GM12878 (cell line): ENCODE results near the gene CHMP1B. TPM values are rescaled to one million over a fixed set of nuclear protein-coding genes. Genes with fewer than 3 reads are reported as not detected.

Experiments
- ATAC-seq: fragments of 200-7000 bp; cut with Tn5 transposase; 3 replicates; pipeline ENCODE4 v1.9.1; 2020; ENCODE audit warnings: mild to moderate bottlenecking, moderate library complexity
- BruUV-seq: library from RNA; stranded (reverse); fragments of 400-500 nt; replicated peaks from 2 replicates; lab custom pipeline; 2021; lab: Mats Ljungman, UMichigan
- CTCF ChIA-PET: fragments of 300-600 bp; sonication (Branson Sonifier 250); formaldehyde crosslinking; extraction: SDS; loops from one replicate; lab custom pipeline; 2021; ENCODE audit warnings: inconsistent platforms; lab: Yijun Ruan, JAX
- POLR2A ChIA-PET: fragments of 350-600 bp; formaldehyde crosslinking; extraction: SDS; loops from one replicate; lab custom pipeline; 2021; ENCODE audit warnings: inconsistent platforms; lab: Charles Lee
- RAD21 ChIA-PET: fragments of 300-600 bp; sonication (Branson Sonifier 250); formaldehyde crosslinking; loops from one replicate; lab custom pipeline; 2023; ENCODE audit warnings: antibody characterized with exemption; ENCODE audit not compliant: unreplicated experiment; lab: Charles Lee
- SMC1A ChIA-PET: fragments of 300-600 bp; sonication (Branson Sonifier 250); formaldehyde crosslinking; loops from one replicate; lab custom pipeline; 2023; ENCODE audit not compliant: unreplicated experiment, uncharacterized antibody; lab: Charles Lee
- DNase-seq: peaks from one replicate; pipeline ENCODE4 v3.0.0-alpha.2; 2011; ENCODE audit warnings: low read depth, low spot score
- FAIRE-seq: peaks from 3 replicates; lab custom pipeline; 2011; peaks lifted over from hg19 to GRCh38; lab: Jason Lieb, UNC
- H2AFZ ChIP-seq: 2 replicates; pipeline ENCODE4 v1.6.0; 2011; ENCODE audit warnings: low read depth, low read length, control low read depth; ENCODE audit not compliant: control insufficient read depth
- H3K27ac ChIP-seq: 2 replicates; pipeline ENCODE4 v1.5.1; 2011; ENCODE audit warnings: control low read depth; ENCODE audit not compliant: control insufficient read depth, insufficient read depth
- H3K27me3 ChIP-seq, 2 experiments: replicated peaks in 1 of 2; 2 replicates each; pipeline versions ENCODE4 v1.6.0 to v1.6.1; 2011; ENCODE audit warnings: low read length in 1 of 2; ENCODE audit not compliant: control insufficient read depth in 2 of 2, insufficient read depth in 2 of 2
- H3K36me3 ChIP-seq, 2 experiments: 2 replicates each; pipeline ENCODE4 v1.5.1; 2011; ENCODE audit warnings: low read length in 1 of 2; ENCODE audit not compliant: control insufficient read depth in 2 of 2, insufficient read depth in 2 of 2
- H3K4me1 ChIP-seq: 2 replicates; pipeline ENCODE4 v1.6.1; 2011; ENCODE audit warnings: mild to moderate bottlenecking, low read length, moderate library complexity, mixed read lengths; ENCODE audit not compliant: control insufficient read depth, insufficient read depth
- H3K4me2 ChIP-seq: 2 replicates; pipeline ENCODE4 v1.6.0; 2011; ENCODE audit warnings: control low read depth; ENCODE audit not compliant: control insufficient read depth, insufficient read depth
- H3K4me3 ChIP-seq: fragments of 200-600 bp; sonication (generic); 2 replicates; pipeline ENCODE4 v1.5.1; 2016
- H3K79me2 ChIP-seq: 2 replicates; pipeline ENCODE4 v1.6.0; 2011; ENCODE audit warnings: low read length; ENCODE audit not compliant: control insufficient read depth, insufficient read depth
- H3K9ac ChIP-seq: 2 replicates; pipeline ENCODE4 v1.8.0; 2011; ENCODE audit warnings: low read length, control low read depth, mixed read lengths; ENCODE audit not compliant: control insufficient read depth, insufficient read depth
- H3K9me3 ChIP-seq: replicated peaks from 3 replicates; pipeline ENCODE4 v1.5.1; 2011; ENCODE audit warnings: mild to moderate bottlenecking, low read length; ENCODE audit not compliant: control insufficient read depth, insufficient read depth
- H4K20me1 ChIP-seq: 2 replicates; pipeline ENCODE4 v1.6.0; 2011; ENCODE audit not compliant: control insufficient read depth, insufficient read depth
- ESRRA ChIP-seq: IDR thresholded peaks from 2 replicates; pipeline ENCODE4 v1.6.1; 2012; ENCODE audit warnings: mild to moderate bottlenecking, low read length, improper control_type of control experiment
- FOS ChIP-seq: IDR thresholded peaks from 3 replicates; pipeline ENCODE4 v1.6.1; 2011; ENCODE audit warnings: borderline replicate concordance; ENCODE audit not compliant: insufficient read length; ENCODE audit errors: extremely low read depth
- IKZF1 ChIP-seq: fragments of 450-650 bp; conservative IDR thresholded peaks from 2 replicates; pipeline ENCODE4 v1.6.1; 2017; ENCODE audit warnings: antibody characterized with exemption, mild to moderate bottlenecking
- PAX5 ChIP-seq: IDR thresholded peaks from 2 replicates; pipeline ENCODE4 v1.6.1; 2011; ENCODE audit warnings: low read depth, low read length, borderline replicate concordance
- PBX3 ChIP-seq: IDR thresholded peaks from 2 replicates; pipeline ENCODE4 v1.6.1; 2011; ENCODE audit warnings: mild to moderate bottlenecking, low read depth, low read length, moderate library complexity; ENCODE audit not compliant: insufficient replicate concordance
- RAD51 ChIP-seq: fragments of 450-650 bp; IDR thresholded peaks from 2 replicates; pipeline ENCODE4 v1.6.1; 2016; ENCODE audit warnings: moderate library complexity, mild to moderate bottlenecking, inconsistent platforms
- RBBP5 ChIP-seq: fragments of 200-600 bp; sonication (generic); conservative IDR thresholded peaks from 2 replicates; pipeline ENCODE4 v1.6.1; 2016
- REST ChIP-seq: IDR thresholded peaks from 2 replicates; pipeline ENCODE4 v1.6.1; 2012; ENCODE audit warnings: mild to moderate bottlenecking, low read depth, low read length
- YY1 ChIP-seq: IDR thresholded peaks from 2 replicates; pipeline ENCODE4 v1.6.1; 2011; ENCODE audit warnings: low read depth, mild to moderate bottlenecking, low read length
- ZBTB11 ChIP-seq: fragments of 450-650 bp; formaldehyde crosslinking; IDR thresholded peaks from 2 replicates; pipeline ENCODE4 v1.5.0; 2022; ENCODE audit warnings: mild to moderate bottlenecking, missing genetic modification characterization
- WGBS: methylation state at CpG from one replicate; pipeline ENCODE4 v1.1.6; 2016; ENCODE audit warnings: low lambda C conversion rate; ENCODE audit not compliant: insufficient replicate concordance, insufficient coverage; ENCODE audit errors: missing lambda C conversion rate; 5-methylcytosine and 5-hydroxymethylcytosine counted together
- in situ Hi-C: fragments of 300-500 bp; cut with MboI; formaldehyde crosslinking; loops from 9 replicates; pipeline ENCODE4 v1.14.3; 2018; ENCODE audit warnings: mixed read lengths
- intact Hi-C: fragments of 100-400 bp; cut with micrococcal nuclease; formaldehyde crosslinking; loops from one replicate; pipeline ENCODE4 v1.14.2; 2022; ENCODE audit not compliant: unreplicated experiment
- polyA plus RNA-seq, 11 experiments: library from polyadenylated mRNA; depleted of rRNA in 4 of 11; unstranded in 6 of 11; stranded (reverse) in 5 of 11; fragments of >200 nt; fragmentation: Nextera tagmentation in 4 of 11; fragmentation: Illumina TruSeq in 1 of 11; extraction: Ambion mirVana in 4 of 11; extraction: Trizol in 1 of 11; gene quantifications; 1 replicate in 1 of 11; 2 replicates in 10 of 11; pipeline versions ENCODE4 v1.2.1 to v1.2.3, GENCODE V29; 2011 to 2016; ENCODE audit warnings: inconsistent platforms in 2 of 11, missing spikeins in 2 of 11, low read depth in 1 of 11
- total RNA-seq, 4 experiments: library from RNA; depleted of rRNA in 3 of 4; stranded (reverse); fragments of >200 nt in 3 of 4; fragmentation: Illumina TruSeq in 1 of 4; extraction: Trizol in 1 of 4; gene quantifications; 2 replicates each; pipeline versions ENCODE4 v1.2.1 to v1.2.3, GENCODE V29; 2013 to 2021

The CHMP1B gene
- total and polyA plus RNA-seq, 10 of the 15 experiments (the other 5 are each of a cell fraction or from before 2014, with no cell fraction given), result 8.5 to 24.0 (median 18.6) TPM

- WGBS, result 47% methylated on average over 10 of the region's 10 CpGs
- no peaks in the 10 kb centered on the region for H3K4me1 ChIP-seq
- no peak for ATAC-seq
- no peak overlapping the region for H3K4me2 ChIP-seq
- in situ Hi-C loops (no loop called here), intact Hi-C loops (no loop called here)
- H3K27me3 ChIP-seq, result no peaks in the 10 kb centered on the region; a peak in 2 of 4 replicates
- FAIRE-seq, result no peak
- H3K79me2 ChIP-seq, result no peaks in the 10 kb centered on the region
- no TSS peak for BruUV-seq
- no peak overlapping the region for H3K9ac ChIP-seq
- CTCF ChIA-PET, result no interaction called here
- no peak overlapping the region for H3K4me3 ChIP-seq
- H3K27ac ChIP-seq, result no peak overlapping the region
- DNase-seq, result no peak
- RAD21 ChIA-PET, result no interaction called here
- TF ChIP-seq YY1, result no peak
- TF ChIP-seq, all 136 proteins: peak for 0
- Histone ChIP-seq H3K9me3 (no peaks in the 10 kb centered on the region), H2AFZ (no peak overlapping the region), H4K20me1 (no peaks in the 10 kb centered on the region), H3K36me3 (no peaks in the 10 kb centered on the region)
- ChIA-PET SMC1A (no interaction called here), POLR2A (no interaction called here)
Measured at GRCh38 chr18:11866329-11866728, 15.1 kb downstream of the CHMP1B start.

- Histone ChIP-seq H3K79me2 (no peaks in the 10 kb centered on the region), H3K9me3 (no peaks in the 10 kb centered on the region), H3K4me2 (no peak overlapping the region), H3K27ac (no peak overlapping the region), H4K20me1 (no peaks in the 10 kb centered on the region), H3K4me1 (no peaks in the 10 kb centered on the region), H3K9ac (no peak overlapping the region), H3K4me3 (no peak overlapping the region), H3K27me3 (no peaks in the 10 kb centered on the region; a peak in 1 of 4 replicates), H3K36me3 (no peaks in the 10 kb centered on the region), H2AFZ (no peak overlapping the region)
- FAIRE-seq (no peak), ATAC-seq (no peak), DNase-seq (no peak)
- 36% methylated on average over 5 of the region's 5 CpGs for WGBS
- RAD21 ChIA-PET, result no interaction called here
- no TSS peak for BruUV-seq
- intact Hi-C loops (no loop called here), in situ Hi-C loops (no loop called here)
- POLR2A ChIA-PET, result interaction anchor here (0.5 kb wide), 1 partner anchor 113 kb away, joined by 4 read pairs; no protein-coding TSS in a partner anchor
- SMC1A ChIA-PET, result no interaction called here
- CTCF ChIA-PET, result no interaction called here
- TF ChIP-seq FOS (no peak), ZBTB11 (no peak), ESRRA (no peak), PBX3 (no peak), REST (no peak), RAD51 (no peak), PAX5 (no peak), IKZF1 (no peak), RBBP5 (no peak)
Measured at GRCh38 chr18:11866764-11867163, 15.6 kb downstream of the CHMP1B start.
